GM18868 (cell line): Measurements from ENCODE around the gene CACUL1.
"Not testable (repeated sequence)": the region's sequence is repeated elsewhere in the genome, so short reads cannot be mapped to it uniquely, and the experiment has no call there.

Experiments used
- ATAC-seq: cut with Tn5 transposase; IDR thresholded peaks from one replicate; pipeline ENCODE4 v1.9.1; 2021; ENCODE audit warnings: mild to moderate bottlenecking, moderate library complexity; ENCODE audit not compliant: unreplicated experiment

Gene CACUL1

GRCh38 chr10:118769898-118770600 is 15.3 kb upstream of the CACUL1 start:
- ATAC-seq, result no peak

GRCh38 chr10:118768041-118768919 is 13.5 kb upstream of the CACUL1 start:
- ATAC-seq, result no peak

DNA sequence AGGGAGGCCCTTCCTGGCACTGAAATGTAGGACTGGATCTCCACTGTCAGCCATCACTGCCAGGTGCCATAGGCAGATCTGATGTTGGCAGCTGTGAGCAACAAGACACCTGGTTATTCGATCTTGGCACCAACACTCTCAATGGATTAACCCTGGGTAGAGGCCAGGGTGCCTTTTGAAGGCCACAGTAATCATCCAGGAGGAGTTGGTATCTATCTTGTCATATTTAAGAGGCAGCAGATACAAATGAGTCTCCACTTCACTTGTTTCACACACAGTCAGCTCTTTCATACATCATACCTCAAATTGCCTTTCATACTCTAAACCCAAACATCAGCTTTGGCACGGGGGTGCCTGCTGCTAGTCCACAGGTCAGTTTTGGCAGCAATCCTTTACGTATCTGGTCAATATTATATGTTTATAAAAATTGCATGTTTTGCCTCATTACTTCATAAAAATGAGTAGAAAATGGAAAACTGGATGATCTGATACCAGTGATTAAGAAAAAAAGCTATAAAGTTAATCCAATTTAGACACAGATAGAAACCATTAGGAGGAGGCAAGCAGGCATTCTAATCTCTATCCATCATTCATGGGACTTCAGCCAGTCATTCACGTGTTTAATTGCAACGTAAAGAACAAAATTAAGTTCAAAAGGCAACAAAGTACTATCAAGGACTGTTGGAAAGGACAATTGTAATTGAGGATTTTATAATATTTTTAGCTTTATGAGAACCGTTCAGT is 12.7 kb upstream of the CACUL1 start:
- ATAC-seq, result no peak

DNA sequence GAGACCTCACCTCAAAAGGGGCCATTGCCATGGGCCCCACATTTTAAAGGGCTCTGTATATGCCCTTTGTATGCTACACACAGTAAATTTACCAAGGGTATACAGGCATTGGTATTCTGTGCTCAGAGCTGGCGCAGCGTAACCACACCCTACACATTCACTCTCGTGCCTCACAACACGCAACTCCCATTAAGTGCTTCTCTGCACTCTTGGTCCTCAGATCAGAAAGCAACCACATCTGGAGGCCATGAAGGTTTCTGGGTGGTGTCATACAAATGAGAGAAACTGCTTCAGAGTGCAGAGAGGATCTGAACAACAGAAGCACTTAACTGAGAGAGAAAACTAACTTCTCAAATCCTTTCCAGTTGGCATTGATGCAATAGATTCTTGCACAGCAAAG is 9.4 kb upstream of the CACUL1 start:
- ATAC-seq, result no peak

- no peak for ATAC-seq
These were observed 8.6 kb upstream of the CACUL1 start for GRCh38 chr10:118763202-118763988.

GRCh38 chr10:118760265-118760664 is 5.5 kb upstream of the CACUL1 start:
- ATAC-seq, result no peak

GRCh38 chr10:118758449-118758848 is 3.7 kb upstream of the CACUL1 start:
- ATAC-seq, result no peak

- ATAC-seq, result peak; percentile 20
These were observed 578 bp downstream of the CACUL1 start for GRCh38 chr10:118754229-118754555.

- no peak for ATAC-seq
These were observed 1.2 kb downstream of the CACUL1 start for GRCh38 chr10:118753331-118754228.

- ATAC-seq, result no peak
These were observed 2.4 kb downstream of the CACUL1 start for GRCh38 chr10:118752409-118752808.

DNA sequence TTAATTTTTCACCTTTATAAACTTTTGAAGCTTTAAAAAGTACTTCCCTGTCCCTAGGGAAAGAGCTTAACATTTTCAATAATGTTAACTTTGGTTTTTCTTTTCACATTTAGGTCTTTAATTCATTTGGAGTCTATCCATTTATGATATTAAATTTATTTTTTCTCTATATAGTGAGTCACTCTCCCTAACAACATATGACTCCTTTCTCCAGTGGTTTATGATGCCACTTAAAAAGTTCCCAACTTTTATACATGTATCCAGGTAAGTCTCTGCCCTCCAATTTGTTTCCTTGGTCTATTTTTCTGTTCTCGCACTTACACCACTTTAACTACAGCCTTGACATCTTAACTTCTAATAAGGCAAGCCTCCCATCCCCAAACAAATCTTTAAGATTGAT is 3.5 kb downstream of the CACUL1 start:
- no peak for ATAC-seq

DNA sequence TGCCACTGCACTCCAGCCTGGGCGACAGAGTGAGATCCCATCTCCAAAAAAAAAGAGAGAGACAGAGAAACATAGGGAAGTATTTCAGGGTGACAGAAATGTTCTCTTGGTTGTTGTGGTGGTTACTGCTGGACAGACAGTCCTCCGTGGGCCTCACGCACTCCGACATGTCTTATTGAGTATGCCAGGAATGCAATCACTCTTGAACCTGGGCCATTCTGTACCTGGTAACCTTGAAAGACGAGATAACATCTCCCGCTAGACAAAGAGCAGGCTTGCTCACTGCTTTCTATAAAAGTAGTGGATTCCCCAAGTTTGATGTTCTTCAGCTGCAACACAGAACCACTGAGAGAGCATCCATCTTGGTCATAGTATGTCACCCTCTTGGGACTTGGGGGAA is 6.7 kb downstream of the CACUL1 start:
- ATAC-seq, result no peak

GRCh38 chr10:118746246-118746645 is 8.5 kb downstream of the CACUL1 start:
- no peak for ATAC-seq

DNA sequence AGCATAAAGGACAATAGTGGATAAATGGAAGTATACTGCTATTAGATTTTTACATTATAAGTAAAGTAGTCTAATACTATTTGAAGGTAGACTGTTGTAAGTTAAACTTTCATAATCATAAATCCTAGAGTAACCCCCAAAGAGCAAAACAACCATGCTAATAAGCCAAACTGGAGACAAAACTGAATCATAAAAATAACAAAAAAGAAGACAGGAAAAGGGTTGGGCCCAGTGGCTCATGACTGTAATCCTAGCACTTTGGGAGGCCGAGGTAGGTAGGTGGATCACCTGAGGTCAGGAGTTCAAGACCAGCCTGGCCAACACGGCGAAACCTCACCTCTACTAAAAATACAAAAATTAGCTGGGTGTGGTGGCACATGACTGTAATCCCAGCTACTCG is 9.7 kb downstream of the CACUL1 start:
- no peak for ATAC-seq

- ATAC-seq, result not testable (repeated sequence)
These were observed 10.3 kb downstream of the CACUL1 start for GRCh38 chr10:118744346-118744918.

DNA sequence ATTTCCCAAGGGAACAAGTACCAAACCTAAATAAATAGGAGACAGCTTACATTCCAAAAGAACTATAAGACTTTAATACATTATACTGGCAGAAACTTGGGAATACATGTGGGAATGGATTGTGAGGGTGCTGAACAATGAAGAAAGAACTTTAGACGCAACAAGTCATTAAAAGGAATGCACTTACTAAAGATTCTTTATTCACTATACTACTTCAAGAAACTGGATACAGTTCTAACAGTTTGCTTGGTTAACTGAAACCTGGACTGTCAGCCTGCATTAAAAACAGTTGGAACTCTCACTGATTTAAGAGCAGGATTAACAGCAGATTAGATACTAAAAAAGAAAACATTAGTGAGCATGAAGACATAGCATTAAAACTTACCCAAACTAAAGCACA is 12.0 kb downstream of the CACUL1 start:
- no peak for ATAC-seq

- no peak for ATAC-seq
These were observed 12.7 kb downstream of the CACUL1 start for GRCh38 chr10:118742032-118742431.

GRCh38 chr10:118738406-118738805 is 16.4 kb downstream of the CACUL1 start:
- ATAC-seq, result no peak

DNA sequence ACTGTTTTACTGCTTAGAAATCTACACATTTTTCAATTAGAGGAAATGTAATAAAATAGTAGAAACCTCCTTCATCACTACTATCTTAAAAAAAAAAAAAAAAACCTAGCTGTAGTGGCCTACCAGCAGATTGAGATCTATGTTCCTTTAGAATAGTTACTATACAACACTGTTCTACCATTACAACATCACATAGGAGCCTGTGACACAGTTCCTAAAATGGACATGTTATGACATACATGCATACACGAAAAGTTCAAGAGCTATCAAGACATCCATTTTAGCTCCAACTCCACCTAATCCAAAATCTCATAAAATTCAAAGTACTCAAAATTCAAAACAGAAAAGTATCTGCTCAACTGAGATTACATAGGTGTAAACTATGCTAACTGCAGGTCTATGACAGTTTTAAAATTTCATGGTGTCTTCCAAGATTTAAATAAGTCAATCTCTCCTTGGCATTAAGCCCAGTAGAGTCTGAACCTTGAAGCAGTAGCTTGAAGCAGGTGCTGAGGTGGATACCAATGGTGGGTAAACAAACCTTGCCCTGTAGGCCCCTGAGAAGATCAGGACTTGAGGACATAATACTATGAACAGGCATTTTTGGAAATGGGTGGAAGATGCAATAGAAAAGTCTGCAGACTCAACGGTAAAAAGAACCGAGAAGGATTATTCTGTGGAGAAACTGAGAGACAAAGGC is 17.0 kb downstream of the CACUL1 start:
- ATAC-seq, result no peak
